Smooth muscle cell (in vitro differentiated cells): ENCODE data around the gene TRABD. TPM values are rescaled to one million over a fixed set of nuclear protein-coding genes. Genes with fewer than 3 reads are reported as not detected.
A peak's percentile ranks its signal among the peaks of the same experiment; 100 is the strongest.

Experiments
- DNase-seq: peaks from one replicate; lab custom pipeline; 2025; ENCODE audit not compliant: unreplicated experiment; lab: John Stamatoyannopoulos, UW
- H2AFZ ChIP-seq: fragments of 200-600 bp; sonication (generic); 2 replicates; pipeline ENCODE4 v1.6.0; 2016; ENCODE audit warnings: antibody characterized with exemption, low read depth, mild to moderate bottlenecking
- H3F3A ChIP-seq: fragments of 200-600 bp; sonication (generic); 2 replicates; pipeline ENCODE4 v1.6.0; 2017; ENCODE audit warnings: antibody characterized with exemption, low read depth
- H3K27ac ChIP-seq: fragments of 200-600 bp; sonication (generic); 2 replicates; pipeline ENCODE4 v1.5.1; 2016; ENCODE audit warnings: low read depth, mild to moderate bottlenecking
- H3K27me3 ChIP-seq: fragments of 200-600 bp; sonication (generic); 2 replicates; pipeline ENCODE4 v1.6.1; 2016; ENCODE audit warnings: low read depth, mild to moderate bottlenecking
- H3K36me3 ChIP-seq: fragments of 200-600 bp; sonication (generic); 2 replicates; pipeline ENCODE4 v1.5.1; 2016; ENCODE audit warnings: low read depth
- H3K4me1 ChIP-seq: fragments of 200-600 bp; sonication (generic); 2 replicates; pipeline ENCODE4 v1.5.1; 2016; ENCODE audit warnings: low read depth
- H3K4me2 ChIP-seq: fragments of 200-600 bp; sonication (generic); 2 replicates; pipeline ENCODE4 v1.6.0; 2016; ENCODE audit warnings: mild to moderate bottlenecking
- H3K4me3 ChIP-seq: fragments of 200-600 bp; sonication (generic); 2 replicates; pipeline ENCODE4 v1.5.1; 2016; ENCODE audit warnings: mild to moderate bottlenecking
- H3K79me2 ChIP-seq: fragments of 200-600 bp; sonication (generic); 2 replicates; pipeline ENCODE4 v1.6.0; 2016; ENCODE audit warnings: low read depth, mild to moderate bottlenecking
- H3K9ac ChIP-seq: fragments of 200-600 bp; sonication (generic); 2 replicates; pipeline ENCODE4 v1.6.0; 2016; ENCODE audit warnings: low read depth
- H3K9me3 ChIP-seq: fragments of 200-600 bp; sonication (generic); replicated peaks from 2 replicates; pipeline ENCODE4 v1.5.1; 2016; ENCODE audit warnings: low read depth
- H4K20me1 ChIP-seq: fragments of 200-600 bp; sonication (generic); 2 replicates; pipeline ENCODE4 v1.6.0; 2016; ENCODE audit warnings: low read depth
- WGBS: methylation state at CpG from one replicate; pipeline ENCODE4 v1.1.7; 2016; ENCODE audit warnings: low lambda C conversion rate; 5-methylcytosine and 5-hydroxymethylcytosine counted together
- polyA plus RNA-seq: library from polyadenylated mRNA; unstranded; fragments of >200 nt; fragmentation: Nextera tagmentation; extraction: Ambion mirVana; gene quantifications from 2 replicates; pipeline ENCODE4 v1.2.1, GENCODE V29; 2016
- total RNA-seq: library from RNA; depleted of rRNA; stranded (reverse); fragments of >200 nt; gene quantifications from 2 replicates; pipeline ENCODE4 v1.2.3, GENCODE V29; 2014
- TF ChIP-seq, protein P1 (sequence below): fragments of 200-600 bp; sonication (generic); IDR thresholded peaks from 2 replicates; pipeline ENCODE4 v1.5.1; 2017; ENCODE audit warnings: borderline replicate concordance, mild to moderate bottlenecking, antibody characterized with exemption; ENCODE audit not compliant: insufficient read depth, poor library complexity, severe bottlenecking

The TRABD gene
- total and polyA plus RNA-seq, 2 experiments from 2014 or later, result 17.8 to 58.5 TPM

DNA sequence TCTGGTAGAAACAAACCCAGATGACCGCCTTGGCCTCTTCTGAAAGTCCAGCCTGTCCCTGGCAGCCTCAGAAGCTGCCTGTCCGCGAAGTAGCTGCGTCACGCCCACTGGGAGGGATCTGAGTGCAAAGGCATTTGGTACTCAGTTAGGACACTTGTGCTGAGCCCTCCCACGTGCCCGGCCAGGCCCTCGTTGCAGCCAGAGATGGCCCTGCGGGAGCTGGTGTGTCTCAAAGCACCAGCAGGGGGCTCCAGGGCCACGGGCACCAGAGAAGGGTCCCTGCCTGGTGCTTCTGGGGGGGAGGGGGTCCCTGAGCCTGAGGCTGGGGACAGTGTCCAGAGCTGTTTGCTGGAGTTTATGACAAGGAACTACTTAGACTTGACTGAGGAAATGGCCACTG lies 20.9 kb downstream of the TRABD start:
- Histone ChIP-seq H3K4me2 (no peak overlapping the region), H3K27me3 (no peaks in the 10 kb centered on the region), H3K36me3 (no peaks in the 10 kb centered on the region), H3K4me1 (peaks cover 8% of the 10 kb centered on the region), H3F3A (peaks cover 4% of the 10 kb centered on the region), H3K79me2 (peaks cover 39% of the 10 kb centered on the region), H3K9me3 (no peaks in the 10 kb centered on the region), H3K27ac (no peak overlapping the region), H3K4me3 (no peak overlapping the region), H4K20me1 (peaks cover 99% of the 10 kb centered on the region), H2AFZ (no peak overlapping the region), H3K9ac (no peak overlapping the region)
- no peak for DNase-seq
- 52% methylated on average over 10 of the region's 10 CpGs for WGBS
- TF ChIP-seq, protein P1, sequence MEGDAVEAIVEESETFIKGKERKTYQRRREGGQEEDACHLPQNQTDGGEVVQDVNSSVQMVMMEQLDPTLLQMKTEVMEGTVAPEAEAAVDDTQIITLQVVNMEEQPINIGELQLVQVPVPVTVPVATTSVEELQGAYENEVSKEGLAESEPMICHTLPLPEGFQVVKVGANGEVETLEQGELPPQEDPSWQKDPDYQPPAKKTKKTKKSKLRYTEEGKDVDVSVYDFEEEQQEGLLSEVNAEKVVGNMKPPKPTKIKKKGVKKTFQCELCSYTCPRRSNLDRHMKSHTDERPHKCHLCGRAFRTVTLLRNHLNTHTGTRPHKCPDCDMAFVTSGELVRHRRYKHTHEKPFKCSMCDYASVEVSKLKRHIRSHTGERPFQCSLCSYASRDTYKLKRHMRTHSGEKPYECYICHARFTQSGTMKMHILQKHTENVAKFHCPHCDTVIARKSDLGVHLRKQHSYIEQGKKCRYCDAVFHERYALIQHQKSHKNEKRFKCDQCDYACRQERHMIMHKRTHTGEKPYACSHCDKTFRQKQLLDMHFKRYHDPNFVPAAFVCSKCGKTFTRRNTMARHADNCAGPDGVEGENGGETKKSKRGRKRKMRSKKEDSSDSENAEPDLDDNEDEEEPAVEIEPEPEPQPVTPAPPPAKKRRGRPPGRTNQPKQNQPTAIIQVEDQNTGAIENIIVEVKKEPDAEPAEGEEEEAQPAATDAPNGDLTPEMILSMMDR, result peak; percentile 46

DNA sequence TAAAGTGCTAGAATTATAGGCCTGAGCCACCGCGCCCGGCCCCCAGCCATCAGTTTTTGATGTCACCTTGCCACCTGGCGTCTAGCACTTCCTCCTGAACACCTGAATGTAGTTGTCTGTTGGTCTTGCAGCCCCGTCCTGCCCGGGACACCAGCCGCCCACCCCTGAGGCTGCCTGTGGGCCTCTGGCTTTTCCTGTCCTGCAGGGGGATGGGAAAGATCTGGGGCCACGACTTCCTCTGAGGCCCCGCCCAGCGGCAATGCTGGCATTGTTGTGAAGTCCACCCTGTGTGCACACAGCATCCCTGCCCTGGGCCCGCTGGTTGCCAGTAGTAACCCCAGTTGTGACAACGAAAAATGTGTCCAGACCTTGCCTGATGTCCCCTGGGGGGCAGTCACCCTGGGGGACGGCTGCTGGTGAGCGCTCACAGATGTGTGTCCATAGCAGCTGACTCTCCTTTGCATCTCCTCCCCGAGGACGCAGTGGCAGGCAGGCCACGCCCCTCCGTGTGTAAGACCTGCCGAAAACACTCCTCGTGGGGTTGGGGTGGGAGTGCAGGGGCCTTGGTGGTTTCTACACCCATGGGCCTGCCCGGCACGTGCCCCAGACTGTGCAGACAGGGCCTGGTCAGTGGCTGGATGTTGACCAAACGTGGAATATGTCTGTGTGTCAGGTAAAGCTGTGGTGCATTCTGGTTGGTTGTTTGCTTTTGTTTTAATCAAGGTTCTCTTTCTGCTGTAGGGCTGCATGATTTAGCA lies 21.8 kb downstream of the TRABD start:
- no peak for DNase-seq
- H3K79me2 ChIP-seq, result peaks cover 38% of the 10 kb centered on the region
- peaks cover 99% of the 10 kb centered on the region for H4K20me1 ChIP-seq
- no peak overlapping the region for H3K4me2 ChIP-seq
- no peak overlapping the region for H3K27ac ChIP-seq
- H3K27me3 ChIP-seq, result no peaks in the 10 kb centered on the region
- TF ChIP-seq, protein P1, result no peak
- no peak overlapping the region for H2AFZ ChIP-seq
- H3K36me3 ChIP-seq, result no peaks in the 10 kb centered on the region
- 88% methylated on average over 23 of the region's 23 CpGs for WGBS
- H3F3A ChIP-seq, result peaks cover 4% of the 10 kb centered on the region
- H3K9me3 ChIP-seq, result no peaks in the 10 kb centered on the region
- H3K4me1 ChIP-seq, result no peaks in the 10 kb centered on the region
- no peak overlapping the region for H3K4me3 ChIP-seq
- no peak overlapping the region for H3K9ac ChIP-seq

DNA sequence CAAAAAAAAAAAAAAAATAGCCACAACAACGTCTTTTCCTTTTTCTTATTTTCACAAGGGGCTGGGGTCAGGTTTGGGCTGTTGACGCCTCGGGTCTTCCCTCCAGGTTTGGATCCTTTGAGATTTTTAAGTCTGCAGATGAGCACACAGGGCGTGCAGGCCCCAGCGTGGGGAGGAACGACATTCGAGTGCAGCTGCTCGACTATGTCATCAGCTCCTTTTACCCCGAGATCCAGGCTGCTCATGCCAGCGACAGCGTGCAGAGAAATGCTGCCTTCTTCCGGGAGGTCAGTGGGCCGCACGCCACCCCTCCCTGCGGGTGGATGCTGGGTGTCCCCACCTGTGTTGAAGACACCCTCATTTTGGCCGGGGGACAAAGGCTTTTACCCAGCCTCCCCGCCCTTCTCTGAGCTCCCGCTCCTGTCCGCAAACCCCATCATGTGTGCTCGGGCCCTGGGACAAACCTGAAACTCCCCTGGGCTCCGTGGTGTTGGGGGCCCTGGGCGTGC lies 22.8 kb downstream of the TRABD start:
- H2AFZ ChIP-seq, result no peak overlapping the region
- no peak overlapping the region for H3K4me2 ChIP-seq
- H4K20me1 ChIP-seq, result peaks cover 100% of the 10 kb centered on the region
- TF ChIP-seq, protein P1, result no peak
- no peaks in the 10 kb centered on the region for H3K36me3 ChIP-seq
- 98% methylated on average over 22 of the region's 22 CpGs for WGBS
- no peak overlapping the region for H3K9ac ChIP-seq
- DNase-seq, result no peak
- H3F3A ChIP-seq, result peaks cover 4% of the 10 kb centered on the region
- peaks cover 38% of the 10 kb centered on the region for H3K79me2 ChIP-seq
- H3K4me3 ChIP-seq, result no peak overlapping the region
- no peaks in the 10 kb centered on the region for H3K4me1 ChIP-seq
- H3K27ac ChIP-seq, result no peak overlapping the region
- no peaks in the 10 kb centered on the region for H3K27me3 ChIP-seq
- H3K9me3 ChIP-seq, result no peaks in the 10 kb centered on the region
